HL-60/S4 treated with phorbol 12-myristate 13-acetate at 8.2 ng/mL for 4 days and 3 days (cell line): ENCODE data around the gene SORD.
"Not testable (repeated sequence)": the region's sequence is repeated elsewhere in the genome, so short reads cannot be mapped to it uniquely, and the experiment has no call there.

Source experiments
- in situ Hi-C: fragments of 300-500 bp; cut with MboI; formaldehyde crosslinking; loops from 2 replicates; pipeline ENCODE4 v1.15.0; 2022; ENCODE audit warnings: low sequenced_read_pairs

Gene SORD

DNA sequence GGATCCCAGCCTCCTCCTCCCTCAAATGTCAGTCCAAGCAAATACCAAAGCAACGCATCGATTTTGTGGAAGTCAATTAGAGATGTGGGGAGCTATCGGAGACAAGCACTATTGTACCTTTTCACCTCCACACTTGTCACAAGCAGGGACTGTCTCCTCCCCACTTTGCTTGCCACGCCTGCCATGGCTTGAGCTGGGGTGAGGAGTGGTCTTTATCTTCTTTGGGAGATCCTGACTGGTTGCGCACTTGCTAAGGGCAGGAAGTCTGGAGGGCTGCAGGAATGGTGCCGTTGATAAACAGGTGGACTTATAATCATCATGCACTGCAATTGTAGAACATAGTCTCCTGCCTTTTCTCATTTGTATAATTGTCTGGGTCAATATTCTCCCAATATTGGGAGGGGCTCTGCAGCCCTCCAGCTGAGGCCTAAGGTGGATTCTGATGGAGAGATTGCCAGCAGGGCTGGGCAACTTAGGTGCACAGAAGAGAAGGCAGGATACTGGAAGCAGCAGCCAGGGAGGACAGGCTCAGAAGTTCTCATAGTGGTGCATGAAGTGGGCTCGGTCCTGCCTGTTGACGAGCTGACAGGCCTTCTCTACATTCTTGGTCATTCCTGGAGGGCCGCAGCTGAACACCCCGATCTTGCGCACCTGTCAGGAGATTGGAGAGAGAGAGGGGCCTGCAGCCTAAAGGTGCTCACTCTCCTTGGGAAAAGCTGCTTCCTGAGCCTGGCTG is 70.8 kb downstream of the SORD start:
- in situ Hi-C loops = no loop called here

DNA sequence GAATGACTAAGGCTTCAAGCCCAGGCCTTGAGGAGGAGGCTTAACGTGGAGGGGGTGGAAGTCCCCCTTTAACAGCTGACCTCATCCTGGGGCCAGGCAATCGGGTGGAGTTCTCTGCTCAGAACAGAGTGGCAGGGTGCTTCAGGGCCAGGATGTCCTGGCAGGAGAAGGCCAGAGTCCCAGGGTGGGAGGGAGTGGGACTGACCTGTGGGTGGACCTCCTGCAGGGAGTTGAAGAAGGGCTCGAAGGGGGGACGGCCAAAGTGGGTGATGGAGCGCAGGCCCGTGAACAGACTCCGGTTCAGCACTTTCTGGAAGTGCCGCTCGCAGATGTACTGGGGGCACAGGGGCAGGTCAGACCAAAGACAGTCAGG is 71.3 kb downstream of the SORD start:
- in situ Hi-C loops = no loop called here

DNA sequence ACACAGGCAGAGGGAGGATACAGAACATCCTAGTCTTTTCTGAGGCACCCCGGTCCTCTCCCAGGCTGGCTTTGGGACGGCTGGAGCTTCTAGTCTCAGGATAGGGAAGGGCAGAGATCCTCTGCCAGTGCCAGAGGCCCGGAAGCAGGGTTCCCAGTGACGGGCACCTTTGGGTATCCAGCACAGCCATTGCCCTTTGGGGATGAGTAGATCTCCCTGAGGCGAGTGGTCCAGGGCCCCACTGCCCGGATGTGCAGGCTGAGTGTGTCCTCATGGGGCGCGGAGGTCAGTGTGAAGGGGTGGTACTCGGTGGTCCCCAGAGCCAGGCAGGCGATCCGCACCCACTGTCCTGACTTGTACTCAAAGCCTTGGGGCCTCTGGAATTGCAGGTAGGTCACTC is 72.7 kb downstream of the SORD start:
- in situ Hi-C loops = no loop called here

DNA sequence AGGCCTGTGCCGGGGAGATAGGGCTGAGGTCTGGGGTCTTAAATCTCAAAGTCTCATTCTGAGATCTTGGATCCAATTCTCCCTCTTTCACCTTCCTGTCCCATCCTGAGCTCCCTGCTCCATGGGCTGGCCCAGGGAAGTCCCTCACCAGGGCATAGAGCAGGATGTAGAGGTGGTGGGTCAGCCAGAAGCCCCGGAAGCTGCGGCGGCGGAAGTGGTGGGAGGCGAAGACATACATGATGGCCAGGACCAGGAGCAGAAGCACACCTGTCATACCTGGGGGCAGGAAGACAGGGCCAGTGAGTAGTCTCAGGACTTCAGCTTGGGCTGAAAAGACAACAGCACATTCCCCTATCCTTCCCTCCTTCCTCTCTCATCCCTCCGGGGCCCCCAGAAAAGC is 74.5 kb downstream of the SORD start:
- in situ Hi-C loops = no loop called here

DNA sequence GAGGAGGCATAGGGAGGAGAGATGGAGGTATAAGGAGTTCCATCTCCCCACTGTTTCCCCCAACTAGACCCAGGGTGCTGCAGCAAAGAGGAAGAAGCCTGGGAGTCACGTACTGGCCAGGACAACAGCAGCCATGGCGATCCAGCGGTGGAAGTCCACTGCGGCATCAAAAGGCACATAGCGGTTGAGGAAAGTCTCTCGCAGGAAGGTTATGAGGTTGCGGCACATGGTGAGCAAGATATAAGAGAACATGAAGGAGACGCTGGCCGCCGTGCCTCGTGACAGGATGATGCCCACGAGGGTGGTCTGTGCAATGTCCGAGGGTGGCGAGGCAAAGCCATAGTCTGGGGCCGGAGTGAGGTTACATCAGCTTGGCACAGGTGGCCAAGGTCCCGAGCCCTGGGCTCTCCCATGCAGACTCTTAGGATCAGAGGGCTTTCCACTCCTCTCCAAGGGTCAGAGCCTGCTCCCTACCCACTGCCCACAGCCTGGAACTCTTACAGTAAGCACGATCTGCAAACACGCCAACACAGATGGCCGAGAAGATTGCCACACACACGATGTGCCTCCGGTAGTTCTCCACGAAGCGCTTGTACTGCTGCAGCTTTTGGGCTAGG is 76.7 kb downstream of the SORD start:
- in situ Hi-C loops = no loop called here

DNA sequence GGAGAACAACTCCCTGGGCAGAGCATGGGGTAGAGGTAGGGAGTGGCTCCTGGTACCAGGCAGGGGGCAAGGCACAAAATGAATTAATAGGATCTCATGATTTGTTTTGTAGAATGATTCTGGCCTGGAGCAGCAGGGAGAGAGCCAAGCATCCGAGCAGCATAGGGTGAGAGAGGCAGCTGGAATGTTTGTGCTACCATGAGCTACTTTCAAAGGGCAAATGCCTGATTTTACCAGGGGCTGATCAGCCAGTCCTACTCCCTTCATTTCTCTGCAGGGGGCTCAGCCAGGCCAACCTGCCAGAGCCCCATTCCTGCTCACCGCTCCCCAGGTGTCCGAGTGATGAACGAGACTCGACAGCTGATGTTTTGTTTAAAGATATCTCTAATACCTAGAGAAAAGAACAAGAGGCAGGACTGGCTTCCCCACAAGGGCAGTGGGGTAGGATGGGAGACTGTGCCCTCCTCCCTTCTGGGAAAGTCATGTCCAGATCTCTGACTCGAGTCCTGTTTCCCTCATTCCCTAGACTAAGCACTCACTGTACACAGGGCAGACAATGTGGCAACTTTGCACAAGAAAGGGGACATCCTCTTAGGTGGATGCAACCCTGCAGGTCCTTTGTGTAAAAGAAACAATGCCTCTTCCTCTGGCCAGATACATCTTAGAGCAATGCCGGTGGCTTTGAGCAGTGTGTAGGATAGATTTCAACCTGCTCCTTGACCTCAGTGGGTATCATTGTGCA is 78.1 kb downstream of the SORD start:
- in situ Hi-C loops = no loop called here

DNA sequence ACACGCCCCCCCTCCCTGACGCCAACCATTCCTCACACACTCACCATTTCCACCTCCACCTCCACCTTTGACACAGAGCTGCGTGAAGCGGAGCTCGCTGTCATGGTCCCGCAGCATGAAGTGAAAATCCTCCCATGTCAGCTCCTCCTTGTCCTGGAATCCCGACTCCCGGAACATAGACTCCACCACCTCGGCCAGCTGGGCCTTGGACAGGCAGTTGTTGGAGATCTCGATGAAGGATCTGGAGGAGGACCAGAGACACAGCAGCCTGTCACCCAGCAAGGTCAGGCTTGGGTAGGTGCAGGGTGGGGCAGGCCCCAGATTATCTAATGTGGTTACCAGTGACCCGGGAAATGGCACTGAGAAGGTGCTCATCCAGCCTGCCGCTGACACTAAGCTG is 78.8 kb downstream of the SORD start:
- in situ Hi-C loops = no loop called here

DNA sequence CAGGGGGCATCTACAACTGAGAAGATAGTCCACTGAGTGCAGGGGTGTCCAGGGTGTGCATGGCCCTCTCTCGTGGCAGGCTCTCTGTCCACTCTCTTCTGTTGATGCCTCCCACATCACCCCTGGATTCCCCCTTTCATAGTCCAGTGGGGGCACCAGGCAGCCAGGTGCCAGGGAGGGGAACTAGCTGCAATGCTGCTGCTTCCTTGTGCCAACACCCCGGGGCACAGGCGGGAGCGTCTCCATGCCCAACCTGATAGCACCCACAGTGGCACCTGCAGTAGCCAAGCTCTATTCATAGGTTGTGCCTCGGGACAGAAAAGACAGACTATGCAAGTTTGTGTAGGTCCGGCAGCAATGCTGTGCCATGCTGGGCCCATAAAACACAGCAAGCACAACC is 79.2 kb downstream of the SORD start:
- in situ Hi-C loops = no loop called here

DNA sequence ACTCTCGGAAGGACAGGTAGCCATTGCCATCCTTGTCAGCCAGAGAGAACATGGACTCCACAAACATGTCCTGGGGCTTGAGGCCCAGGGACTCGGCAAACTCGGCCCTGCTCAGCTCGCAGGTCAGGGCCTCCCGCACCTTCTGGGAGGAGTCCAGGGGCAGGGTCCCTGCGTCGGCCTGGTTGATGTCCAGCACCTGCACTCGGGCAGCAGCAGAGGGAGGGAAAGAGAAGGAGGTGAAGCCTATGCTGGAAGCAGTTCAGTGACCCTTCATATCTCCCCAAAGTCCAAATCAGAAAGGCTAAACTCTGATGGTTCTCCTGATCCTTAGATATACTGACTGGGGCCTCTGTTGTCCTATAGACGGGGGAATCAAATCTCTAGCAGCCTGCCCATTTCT is 81.2 kb downstream of the SORD start:
- in situ Hi-C loops = not testable (repeated sequence)

DNA sequence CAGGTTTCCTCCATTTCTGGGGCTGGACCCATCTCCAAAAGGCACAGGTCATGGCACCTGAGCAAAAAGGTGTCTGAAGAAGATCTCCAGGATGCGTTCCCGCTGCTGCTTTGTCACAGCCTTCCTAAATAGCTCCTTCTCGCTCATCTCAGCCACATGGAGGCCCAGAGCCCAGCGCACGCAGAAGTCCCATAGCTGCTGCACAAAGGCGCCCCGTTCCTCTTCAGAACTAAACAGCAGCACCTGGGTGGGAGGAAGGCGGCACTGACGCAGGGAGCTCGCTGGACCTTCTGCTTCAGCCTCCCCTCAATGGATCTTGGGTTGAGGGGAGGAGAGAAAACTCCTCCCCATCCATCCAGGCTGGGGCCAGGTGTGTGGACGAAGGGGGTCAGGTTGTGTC is 82.6 kb downstream of the SORD start:
- in situ Hi-C loops = no loop called here

DNA sequence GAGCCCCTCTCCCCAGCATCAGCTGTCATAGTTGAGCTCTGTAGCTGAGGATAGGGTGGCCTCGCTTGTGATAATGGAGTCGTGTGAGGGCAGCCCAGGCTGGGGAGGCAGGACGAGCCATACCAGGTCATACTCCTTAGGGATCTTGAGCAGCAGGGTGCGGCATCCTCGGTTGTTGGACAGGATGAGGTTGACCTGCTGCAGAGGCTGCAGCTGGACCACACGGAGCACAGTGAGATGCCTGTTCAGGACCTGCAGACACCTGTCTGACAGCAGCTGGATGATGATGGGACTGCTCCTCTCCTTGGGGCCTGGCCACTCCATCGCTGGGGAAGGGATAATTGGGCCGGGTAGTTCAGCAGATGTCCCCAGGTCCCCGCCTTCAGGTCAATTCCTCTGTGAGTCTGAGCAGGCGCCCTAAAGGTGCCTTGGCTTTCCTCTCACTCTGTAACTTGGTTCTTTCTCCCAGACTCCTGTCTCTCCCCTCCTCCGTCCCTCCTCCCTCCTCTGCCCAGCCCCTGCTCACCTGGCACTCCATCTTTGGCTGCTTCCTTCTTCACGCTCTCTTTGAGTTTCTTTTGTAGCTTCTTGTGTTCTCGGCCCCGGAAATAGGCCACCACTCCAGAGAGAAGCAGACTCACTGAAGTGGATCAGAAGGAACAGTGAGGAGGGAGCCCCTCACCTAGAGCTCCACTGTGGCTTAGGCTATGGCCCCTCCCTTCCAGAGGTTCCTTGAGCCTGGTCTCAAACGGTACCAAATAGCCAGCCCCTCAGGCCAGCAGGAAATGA is 83.2 kb downstream of the SORD start:
- in situ Hi-C loops = no loop called here

DNA sequence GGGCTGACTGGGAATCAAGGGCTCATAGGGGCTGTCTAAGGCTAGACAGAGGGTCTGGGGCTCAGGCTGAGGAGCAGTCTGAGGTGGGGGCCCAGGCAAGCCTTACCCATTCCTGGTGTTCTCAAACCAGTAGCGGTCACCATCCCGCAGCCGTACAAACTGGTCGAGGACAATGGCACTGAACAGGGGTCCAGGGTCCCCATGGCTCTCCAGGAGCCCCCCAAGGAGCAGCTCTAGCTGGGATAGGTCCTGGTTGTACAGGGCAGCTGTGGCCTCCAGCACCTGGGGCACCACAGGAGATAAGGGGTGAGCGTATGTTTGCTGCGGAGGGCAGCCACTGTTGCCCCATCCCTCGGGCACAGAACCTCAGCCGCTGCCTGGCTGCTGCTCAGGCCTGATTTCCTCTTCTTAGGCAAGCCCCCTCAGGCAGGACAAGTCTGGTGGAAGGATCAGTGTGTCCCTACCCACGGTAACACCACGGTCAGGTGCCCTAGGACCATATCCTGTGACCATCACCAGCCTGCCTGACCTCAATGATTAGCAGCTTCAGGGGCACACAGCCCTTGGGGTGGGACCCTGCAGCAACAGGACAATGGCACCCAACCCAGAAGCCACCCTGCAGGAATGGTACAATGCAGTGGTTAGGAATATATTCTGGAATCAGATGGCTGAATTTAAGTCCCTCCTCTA is 85.1 kb downstream of the SORD start:
- in situ Hi-C loops = no loop called here

DNA sequence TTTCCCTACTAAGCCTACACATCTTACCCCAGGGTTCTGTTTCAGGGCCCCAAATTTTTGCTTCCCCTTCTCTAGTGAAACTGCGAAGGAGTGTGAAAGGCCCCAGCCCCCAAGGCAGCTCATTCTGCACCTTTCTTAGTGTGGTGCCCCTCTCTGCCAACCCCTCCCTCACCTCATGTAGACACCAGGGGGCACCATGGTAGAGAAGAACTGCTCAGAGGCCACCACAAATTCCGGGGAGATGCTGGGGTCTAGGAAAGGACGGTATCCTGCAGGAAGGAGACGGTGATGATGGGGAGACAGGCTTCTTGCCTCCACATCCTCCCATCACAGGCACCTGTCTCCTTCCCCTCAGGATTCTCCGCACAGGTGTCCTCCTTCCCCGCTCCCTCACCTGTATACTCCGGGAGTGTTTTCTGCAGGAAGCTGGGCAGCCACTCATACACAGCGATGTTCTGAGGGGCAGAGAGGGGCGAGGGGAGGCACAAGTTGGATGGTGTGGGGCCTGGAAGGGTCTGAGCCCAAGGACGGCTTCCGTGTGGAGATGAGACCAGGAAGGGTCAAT is 87.3 kb downstream of the SORD start:
- in situ Hi-C loops = no loop called here

DNA sequence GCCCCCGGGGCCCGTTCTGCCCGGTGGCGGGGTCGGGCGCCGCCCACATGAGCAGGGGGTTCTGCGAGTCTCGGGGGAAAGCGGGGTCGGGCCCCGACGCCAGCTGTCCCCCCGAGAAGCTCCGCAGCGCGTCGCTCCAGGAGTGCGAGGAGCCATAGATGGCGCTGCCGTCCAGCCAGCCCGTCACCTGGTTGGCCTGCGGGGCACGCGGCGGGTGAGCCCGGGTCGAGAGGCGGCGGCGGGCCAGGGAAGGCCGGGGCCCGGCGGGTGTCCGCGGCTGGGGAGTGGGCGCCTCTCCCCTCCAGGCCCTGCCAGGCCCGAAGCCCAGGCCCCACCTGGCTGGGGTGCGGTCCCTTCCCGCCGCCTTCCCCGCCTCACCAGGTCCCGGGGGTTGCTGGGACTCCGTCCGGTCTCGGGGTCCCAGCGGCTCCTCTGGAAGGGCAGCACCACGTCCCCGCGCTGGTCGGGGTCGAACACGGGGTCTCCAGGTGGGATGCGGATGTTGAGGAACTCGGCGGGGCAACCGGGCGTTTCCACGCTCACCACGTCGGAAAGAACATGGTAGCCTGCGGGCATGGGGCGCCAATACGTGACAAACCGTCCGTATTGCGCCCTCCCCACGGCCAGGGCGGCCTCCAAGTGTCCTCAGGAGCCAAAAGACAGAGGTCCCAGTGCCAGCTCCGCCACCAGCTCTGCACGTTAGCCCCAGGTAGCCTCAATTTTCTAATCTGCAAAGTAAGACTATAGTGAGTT is 88.6 kb downstream of the SORD start:
- in situ Hi-C loops = no loop called here

DNA sequence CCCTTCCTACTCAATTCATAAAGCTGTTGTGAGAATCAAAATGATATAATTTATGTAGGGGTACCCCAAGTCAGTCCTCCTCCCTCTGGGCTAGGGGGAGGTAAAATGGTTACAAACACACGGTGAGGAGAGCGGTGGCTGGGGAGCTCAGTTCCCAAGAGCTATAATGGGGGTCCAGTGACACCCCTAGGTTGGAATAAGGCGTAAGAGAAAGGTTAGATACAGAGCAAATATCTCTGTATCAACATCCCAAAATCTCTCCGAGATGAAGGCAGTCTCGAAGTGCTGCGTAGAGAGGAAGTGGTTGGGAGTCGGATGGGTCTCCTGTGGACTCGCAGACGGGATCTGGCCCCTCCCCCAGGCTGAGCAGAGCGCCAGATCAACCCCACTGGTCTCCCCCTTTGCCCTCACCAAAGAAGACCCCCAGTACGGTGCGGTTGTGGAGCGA is 89.2 kb downstream of the SORD start:
- in situ Hi-C loops = no loop called here

DNA sequence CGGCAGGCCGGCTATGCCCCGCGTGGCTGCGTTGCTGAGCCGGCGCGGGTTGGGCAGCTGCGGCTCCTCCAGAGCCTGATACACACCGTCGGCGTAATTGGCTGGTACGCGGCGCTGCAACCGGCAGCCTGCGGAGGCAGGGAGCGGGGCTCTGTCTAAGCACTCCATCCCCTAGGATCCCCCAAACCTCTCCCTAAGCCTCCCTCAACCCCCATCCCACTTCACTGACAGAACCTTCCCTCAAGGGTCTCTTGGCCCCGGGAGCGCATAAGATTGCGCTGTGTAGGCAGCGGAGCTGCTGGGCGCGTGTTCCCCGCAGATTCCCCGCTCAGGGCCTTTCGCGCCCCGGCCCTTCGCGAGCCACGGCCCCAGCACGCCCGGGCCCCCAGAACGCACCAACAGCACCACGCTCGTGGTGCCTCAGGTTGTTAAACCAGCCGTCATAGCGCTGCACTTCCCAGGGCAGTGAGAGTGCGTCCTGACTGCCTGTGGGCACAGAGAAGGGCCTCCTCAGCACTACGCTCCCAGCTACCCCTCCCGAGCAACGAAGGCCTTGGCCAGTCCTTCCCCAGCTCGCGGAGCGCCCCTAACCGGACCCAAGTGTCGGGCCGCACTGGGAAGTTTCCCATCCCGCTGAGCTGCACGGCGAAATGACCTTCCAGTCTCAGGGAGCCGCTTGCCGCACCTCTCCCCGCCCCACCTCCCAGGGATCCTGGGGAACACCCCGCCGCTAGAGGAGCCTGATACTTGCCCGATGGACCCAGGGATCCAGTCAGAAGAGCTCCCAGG is 89.8 kb downstream of the SORD start:
- in situ Hi-C loops = no loop called here

DNA sequence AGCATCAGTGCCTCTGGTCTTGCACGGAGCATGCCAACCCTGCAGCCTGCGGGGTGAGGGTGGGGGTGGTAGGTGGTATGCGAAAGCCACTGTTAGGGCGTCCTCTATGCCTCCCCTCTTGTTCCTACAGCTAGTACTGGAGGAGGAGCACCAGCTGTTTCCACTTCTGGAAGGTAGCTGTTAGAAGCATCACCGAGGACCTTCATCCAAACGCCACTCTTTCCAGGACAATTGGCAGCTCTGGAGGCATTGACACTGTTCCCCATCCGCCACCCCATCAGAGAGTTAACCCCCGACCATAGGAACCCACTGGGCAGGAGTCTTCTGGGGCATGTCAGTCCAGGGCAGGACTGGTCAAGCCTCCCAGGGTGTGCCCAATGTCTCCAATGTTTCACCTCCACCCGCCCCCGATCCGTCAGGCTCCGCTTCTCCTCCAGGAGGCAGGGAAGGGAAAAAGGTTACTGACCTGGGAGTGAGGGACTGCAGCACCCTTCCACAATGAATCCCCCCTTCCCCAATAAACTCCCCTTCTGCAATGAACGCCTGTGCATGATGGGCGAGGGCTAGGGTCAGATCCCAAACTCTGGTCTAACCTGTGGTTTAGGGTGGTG is 90.5 kb downstream of the SORD start:
- in situ Hi-C loops = no loop called here

DNA sequence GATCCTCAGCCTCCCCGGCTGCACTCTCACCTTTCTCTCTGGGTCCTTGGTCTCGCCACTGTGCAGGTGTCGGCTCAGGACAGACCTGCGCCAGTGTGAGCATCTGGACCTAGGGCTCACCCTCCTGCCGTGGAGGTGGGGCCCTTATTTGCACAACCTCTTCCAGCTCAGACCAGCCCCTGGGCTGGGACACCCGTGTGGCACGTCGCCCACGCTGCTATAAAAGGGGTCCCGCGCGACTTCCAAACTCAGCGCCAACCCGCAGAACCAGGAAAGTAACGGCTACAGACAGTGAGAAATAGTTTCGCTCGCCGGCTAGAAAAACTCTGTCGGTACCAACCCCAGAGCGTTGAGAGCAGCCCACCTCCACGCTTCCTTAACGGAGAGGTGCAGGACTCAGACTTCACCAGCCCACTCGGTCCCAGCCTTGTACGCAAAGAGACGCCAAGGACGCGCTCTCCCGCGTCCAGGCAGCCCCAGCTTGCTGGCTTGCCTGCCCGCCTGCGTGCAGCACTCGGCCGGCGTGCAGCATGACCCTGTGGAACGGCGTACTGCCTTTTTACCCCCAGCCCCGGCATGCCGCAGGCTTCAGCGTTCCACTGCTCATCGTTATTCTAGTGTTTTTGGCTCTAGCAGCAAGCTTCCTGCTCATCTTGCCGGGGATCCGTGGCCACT is 91.2 kb downstream of the SORD start, which contains the start of the genes DUOX2 and DUOXA2:
DUOX2 (minus strand) TSS at position 97 of the 675 bp plus-strand sequence. CDS start 761 bp downstream, outside the sequence.
DUOXA2 (plus strand) TSS at position 251 of the 675 bp plus-strand sequence; CDS start at position 531, 280 bp downstream.
- in situ Hi-C loops = no loop called here
